Activated CD4-positive, alpha-beta memory T cell treated with anti-CD3 and anti-CD28 coated beads for 36 hours (primary cell): ENCODE measurements around the gene CD274. TPM values are rescaled to one million over a fixed set of nuclear protein-coding genes. Genes with fewer than 3 reads are reported as not detected.
"Not testable (repeated sequence)": the region's sequence is repeated elsewhere in the genome, so short reads cannot be mapped to it uniquely, and the experiment has no call there.

ENCODE experiments used
- CTCF ChIA-PET: fragments of 350-600 bp; sonication (Branson Sonifier 250); formaldehyde crosslinking; loops from one replicate; lab custom pipeline; 2021; ENCODE audit warnings: antibody characterized with exemption, inconsistent platforms; lab: Charles Lee
- POLR2A ChIA-PET: fragments of 350-600 bp; sonication (Branson Sonifier 250); formaldehyde crosslinking; loops from one replicate; lab custom pipeline; 2021; ENCODE audit warnings: antibody characterized with exemption; lab: Charles Lee
- DNase-seq: peaks from one replicate; pipeline ENCODE4 v3.0.0-alpha.2; 2020
- H3K27ac Mint-ChIP-seq: one replicate; pipeline ENCODE4 v1.8.0; 2021; ENCODE audit warnings: mixed read lengths
- H3K27me3 Mint-ChIP-seq: one replicate; pipeline ENCODE4 v1.8.0; 2021; ENCODE audit warnings: mixed read lengths
- H3K36me3 Mint-ChIP-seq: one replicate; pipeline ENCODE4 v1.8.0; 2021; ENCODE audit warnings: mixed read lengths
- H3K4me1 Mint-ChIP-seq: one replicate; pipeline ENCODE4 v1.8.0; 2021; ENCODE audit warnings: low read depth, mixed read lengths
- H3K4me3 Mint-ChIP-seq: one replicate; pipeline ENCODE4 v1.8.0; 2021; ENCODE audit warnings: mild to moderate bottlenecking, mixed read lengths
- H3K9me3 Mint-ChIP-seq: one replicate; pipeline ENCODE4 v1.8.0; 2021; ENCODE audit warnings: mixed read lengths
- intact Hi-C: fragments of 100-400 bp; cut with micrococcal nuclease; formaldehyde crosslinking; loops from one replicate; pipeline ENCODE4 v1.15.1; 2023
- total RNA-seq, 2 experiments: library from RNA; stranded (reverse); gene quantifications; one replicate each; pipeline ENCODE4 v1.2.3, GENCODE V29; 2021

CD274 gene
- total RNA-seq, 2 experiments from 2014 or later, result 28.3 to 32.4 TPM

DNA sequence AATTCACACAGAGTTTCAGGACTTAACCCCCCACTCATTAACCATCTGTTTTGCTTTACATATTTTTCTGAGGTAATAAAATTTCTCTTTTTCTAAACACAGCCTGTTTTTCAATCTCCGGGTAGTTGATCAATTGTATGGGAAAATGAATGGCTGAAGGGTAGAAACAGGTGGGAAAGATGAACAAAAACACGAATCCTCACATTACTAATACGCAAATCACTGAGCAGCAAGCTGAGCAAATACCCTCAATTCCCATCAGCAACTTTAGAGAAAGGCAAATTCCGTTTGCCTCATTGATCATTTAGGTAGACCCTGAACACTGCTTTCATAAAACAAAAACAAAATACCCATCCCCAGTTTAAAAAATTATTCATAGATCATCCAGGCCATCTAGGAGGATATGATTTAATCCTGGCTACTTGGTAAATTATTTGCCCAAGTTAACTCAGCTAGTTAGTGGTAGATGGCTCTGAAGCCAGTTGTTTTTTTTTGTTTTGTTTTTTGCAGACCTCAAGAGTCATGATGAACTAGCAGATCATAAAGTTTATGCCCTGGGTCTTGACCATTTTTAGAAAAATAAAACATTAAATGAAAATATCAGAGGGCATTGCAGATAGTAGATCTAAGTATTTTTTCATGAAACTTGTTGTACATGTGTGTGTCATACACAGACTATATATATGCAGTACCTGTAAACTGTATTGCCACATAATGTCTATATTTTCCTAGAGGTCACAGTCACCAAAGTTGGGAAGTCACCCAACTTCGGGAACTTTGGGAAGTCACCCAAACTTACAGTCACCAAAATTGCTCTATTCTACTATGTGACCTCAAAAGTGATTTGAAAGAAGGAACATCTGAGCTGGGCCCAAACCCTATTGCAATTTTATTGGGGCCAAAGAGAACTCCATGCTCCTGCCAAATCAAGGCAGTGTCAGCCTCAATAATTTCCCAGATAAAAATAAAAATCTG lies 1.6 kb upstream of the CD274 start:
- no peaks in the 10 kb centered on the region for H3K9me3 Mint-ChIP-seq

DNA sequence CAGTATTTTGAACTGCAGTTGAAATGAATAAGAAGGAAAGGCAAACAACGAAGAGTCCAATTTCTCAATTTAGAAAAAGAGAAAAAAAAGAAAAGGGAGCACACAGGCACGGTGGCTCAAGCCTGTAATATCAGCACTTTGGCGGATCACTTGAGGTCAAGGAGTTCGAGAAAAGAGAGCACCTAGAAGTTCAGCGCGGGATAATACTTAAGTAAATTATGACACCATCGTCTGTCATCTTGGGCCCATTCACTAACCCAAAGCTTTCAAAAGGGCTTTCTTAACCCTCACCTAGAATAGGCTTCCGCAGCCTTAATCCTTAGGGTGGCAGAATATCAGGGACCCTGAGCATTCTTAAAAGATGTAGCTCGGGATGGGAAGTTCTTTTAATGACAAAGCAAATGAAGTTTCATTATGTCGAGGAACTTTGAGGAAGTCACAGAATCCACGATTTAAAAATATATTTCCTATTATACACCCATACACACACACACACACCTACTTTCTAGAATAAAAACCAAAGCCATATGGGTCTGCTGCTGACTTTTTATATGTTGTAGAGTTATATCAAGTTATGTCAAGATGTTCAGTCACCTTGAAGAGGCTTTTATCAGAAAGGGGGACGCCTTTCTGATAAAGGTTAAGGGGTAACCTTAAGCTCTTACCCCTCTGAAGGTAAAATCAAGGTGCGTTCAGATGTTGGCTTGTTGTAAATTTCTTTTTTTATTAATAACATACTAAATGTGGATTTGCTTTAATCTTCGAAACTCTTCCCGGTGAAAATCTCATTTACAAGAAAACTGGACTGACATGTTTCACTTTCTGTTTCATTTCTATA lies 602 bp upstream of the CD274 start:
- peak overlapping the region; percentile 90 for H3K27ac Mint-ChIP-seq
- H3K4me3 Mint-ChIP-seq, result peak overlapping the region; percentile 86
- ChIA-PET POLR2A (interaction anchor here (0.7 to 3.5 kb wide), 7 partner anchors 9 to 179 kb away, joined by 3 to 57 read pairs (median 11); partner anchors contain the start of genes PDCD1LG2, PLGRKT and RIC1), CTCF (interaction anchor here (0.6 to 4.6 kb wide), 22 partner anchors 10 to 657 kb away, joined by 3 to 64 read pairs (median 4); partner anchors contain the start of genes INSL6, JAK2, PDCD1LG2 and PLGRKT)
- DNase-seq, result no peak
- intact Hi-C loops, result loop anchor here (1.0 to 10.0 kb wide), 8 partner anchors 69 to 965 kb away; partner anchors contain the start of genes ERMP1, JAK2, RIC1 and UHRF2
- peaks cover 16% of the 10 kb centered on the region for H3K36me3 Mint-ChIP-seq
- H3K9me3 Mint-ChIP-seq, result no peaks in the 10 kb centered on the region
- H3K27me3 Mint-ChIP-seq, result no peaks in the 10 kb centered on the region
- H3K4me1 Mint-ChIP-seq, result peaks cover 57% of the 10 kb centered on the region

More for the DNA sequence above, 1.6 kb upstream of the CD274 start:
- intact Hi-C loops, result no loop called here
- Mint-ChIP-seq H3K27me3 (no peaks in the 10 kb centered on the region), H3K4me1 (peaks cover 51% of the 10 kb centered on the region), H3K27ac (peak overlapping the region; percentile 90), H3K4me3 (peak overlapping the region; percentile 86), H3K36me3 (peaks cover 15% of the 10 kb centered on the region)
- DNase-seq, result no peak
- POLR2A ChIA-PET, result interaction anchor here (1.5 to 3.5 kb wide), 4 partner anchors 10 to 180 kb away, joined by 4 to 57 read pairs (median 14); partner anchors contain the start of genes PLGRKT and RIC1
- CTCF ChIA-PET, result interaction anchor here (1.2 to 4.6 kb wide), 8 partner anchors 9 to 263 kb away, joined by 3 to 64 read pairs (median 12); partner anchors contain the start of genes INSL6, PLGRKT and RIC1

DNA sequence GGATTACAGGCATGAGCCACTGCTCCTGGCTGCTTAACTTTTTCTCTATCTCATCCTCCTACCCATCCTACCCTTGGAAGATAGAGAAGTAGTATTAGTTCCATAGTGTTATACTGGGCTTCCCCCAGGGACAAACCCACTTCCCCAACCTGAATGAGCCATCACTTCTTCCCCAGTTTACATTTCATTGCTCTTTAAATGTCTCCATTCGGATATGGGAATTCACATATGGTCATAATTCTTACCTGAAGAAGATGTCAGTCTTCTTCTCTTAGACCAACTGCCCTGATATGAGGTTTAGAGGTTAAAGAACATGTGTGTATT lies 1.9 kb downstream of the CD274 start:
- DNase-seq, result no peak
- H3K27ac Mint-ChIP-seq, result peak overlapping the region; percentile 90
- ChIA-PET POLR2A (interaction anchor here (0.6 kb wide), 1 partner anchor 16 kb away, joined by 3 read pairs; no protein-coding TSS in a partner anchor), CTCF (no interaction called here)
- peaks cover 35% of the 10 kb centered on the region for H3K36me3 Mint-ChIP-seq
- intact Hi-C loops, result loop anchor here (5.0 to 10.0 kb wide), 4 partner anchors 310 to 963 kb away; partner anchors contain the start of genes ERMP1 and UHRF2
- H3K4me1 Mint-ChIP-seq, result peaks cover 61% of the 10 kb centered on the region
- peak overlapping the region; percentile 86 for H3K4me3 Mint-ChIP-seq
- H3K27me3 Mint-ChIP-seq, result no peaks in the 10 kb centered on the region
- no peaks in the 10 kb centered on the region for H3K9me3 Mint-ChIP-seq

DNA sequence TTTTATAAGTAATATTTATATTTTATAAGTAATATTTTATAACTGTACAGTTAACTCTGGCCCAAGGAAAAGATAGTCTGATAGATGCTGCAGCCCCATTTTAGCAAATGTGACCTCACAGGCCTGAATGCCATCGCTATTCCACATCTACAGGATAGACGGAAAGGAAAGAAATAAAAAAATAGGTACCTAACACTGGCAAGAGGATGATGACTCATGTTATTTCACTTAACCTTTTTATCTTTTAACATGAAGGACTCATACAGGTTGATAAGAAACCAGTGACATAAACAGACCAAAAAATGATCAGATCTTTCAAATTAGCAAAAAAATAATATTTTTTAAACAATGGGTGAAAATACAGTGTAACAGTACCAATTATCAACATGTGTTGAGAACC lies 2.7 kb downstream of the CD274 start:
- H3K27me3 Mint-ChIP-seq, result no peaks in the 10 kb centered on the region
- H3K4me3 Mint-ChIP-seq, result peak overlapping the region; percentile 86
- H3K9me3 Mint-ChIP-seq, result no peaks in the 10 kb centered on the region
- peaks cover 42% of the 10 kb centered on the region for H3K36me3 Mint-ChIP-seq
- H3K4me1 Mint-ChIP-seq, result peaks cover 61% of the 10 kb centered on the region
- CTCF ChIA-PET, result no interaction called here
- POLR2A ChIA-PET, result no interaction called here
- intact Hi-C loops, result loop anchor here (5.0 to 10.0 kb wide), 4 partner anchors 309 to 962 kb away; partner anchors contain the start of genes ERMP1 and UHRF2
- H3K27ac Mint-ChIP-seq, result peak overlapping the region; percentile 90
- DNase-seq, result no peak

DNA sequence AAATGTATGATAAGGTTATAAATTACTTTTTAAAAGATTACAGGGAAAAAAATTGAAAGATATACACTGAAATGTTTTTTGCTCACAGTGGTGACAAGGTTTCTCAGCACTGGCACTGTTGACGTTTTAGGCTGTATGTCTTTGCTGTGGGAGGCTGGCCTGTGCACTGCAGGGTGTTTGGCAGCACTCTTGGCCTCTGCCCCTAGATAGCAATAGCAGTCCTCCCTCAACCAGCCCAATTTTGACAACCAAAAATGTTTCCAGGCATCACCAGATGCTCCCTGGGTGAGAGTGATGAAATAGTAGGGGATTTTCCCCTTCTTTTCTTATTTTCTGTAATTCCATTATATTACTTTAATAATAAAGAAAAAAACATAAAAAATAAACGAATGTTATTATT lies 3.3 kb downstream of the CD274 start:
- peak; percentile 59 for DNase-seq
- Mint-ChIP-seq H3K36me3 (peaks cover 49% of the 10 kb centered on the region), H3K4me1 (peaks cover 61% of the 10 kb centered on the region), H3K27me3 (no peaks in the 10 kb centered on the region), H3K27ac (peak overlapping the region; percentile 90), H3K9me3 (no peaks in the 10 kb centered on the region), H3K4me3 (peak overlapping the region; percentile 86)
- ChIA-PET CTCF (no interaction called here), POLR2A (no interaction called here)
- intact Hi-C loops, result loop anchor here (5.0 to 10.0 kb wide), 4 partner anchors 309 to 961 kb away; partner anchors contain the start of genes ERMP1 and UHRF2

DNA sequence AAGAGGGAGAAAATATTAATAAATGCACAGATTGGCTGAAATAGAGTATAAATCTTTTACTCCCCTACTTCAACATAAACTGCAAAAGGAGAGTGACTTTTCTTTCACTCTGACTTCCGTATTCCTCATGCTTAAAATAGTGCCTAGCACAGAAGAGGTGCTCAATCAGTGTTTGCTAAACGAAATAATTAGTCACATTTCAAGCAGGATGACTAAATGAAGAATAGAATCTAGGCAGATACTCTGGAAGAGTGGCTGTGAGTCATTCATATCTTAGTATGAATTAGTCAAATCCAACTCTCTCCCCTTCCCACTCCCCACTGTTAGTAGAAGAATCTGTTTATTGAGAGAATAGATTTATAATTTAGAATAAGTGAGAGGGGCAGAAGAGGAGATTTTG lies 4.8 kb downstream of the CD274 start:
- Mint-ChIP-seq H3K27ac (peak overlapping the region; percentile 69), H3K4me1 (peaks cover 68% of the 10 kb centered on the region), H3K27me3 (no peaks in the 10 kb centered on the region), H3K4me3 (peak overlapping the region; percentile 59), H3K9me3 (no peaks in the 10 kb centered on the region), H3K36me3 (peaks cover 63% of the 10 kb centered on the region)
- ChIA-PET CTCF (interaction anchor here (1.6 kb wide), 1 partner anchor 134 kb away, joined by 5 read pairs; no protein-coding TSS in a partner anchor), POLR2A (interaction anchor here (1.0 to 1.4 kb wide), 2 partner anchors 18 to 63 kb away, joined by 3 to 4 read pairs; partner anchors contain the start of gene PLGRKT)
- DNase-seq, result no peak
- intact Hi-C loops, result loop anchor here (1.0 to 10.0 kb wide), 8 partner anchors 38 to 960 kb away; partner anchors contain the start of genes PDCD1LG2 and UHRF2

DNA sequence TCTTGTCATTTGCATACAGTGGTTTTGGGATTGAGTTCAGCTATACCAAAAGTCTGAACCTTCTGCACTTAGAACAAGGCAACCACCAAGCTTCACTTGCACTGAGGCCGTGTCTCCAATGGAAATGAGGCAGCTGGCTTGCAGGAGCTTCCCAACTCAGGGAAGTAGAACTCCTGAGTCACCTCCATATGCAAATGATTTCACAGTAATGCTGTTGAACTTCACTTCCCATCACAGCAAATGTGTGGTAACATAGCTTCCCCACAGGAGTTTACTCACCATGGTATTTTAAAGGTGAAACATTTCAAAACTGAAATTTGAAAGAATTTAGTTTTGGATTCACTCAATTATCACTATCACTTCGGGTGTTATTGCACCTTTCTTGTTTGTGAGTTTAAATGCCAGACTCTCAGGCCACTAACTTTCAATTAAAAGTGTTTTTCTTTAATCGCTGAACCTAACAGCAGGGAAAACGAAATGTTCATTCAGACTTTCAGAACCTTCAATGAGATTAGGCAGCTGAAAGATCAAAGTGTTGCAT lies 9.0 kb downstream of the CD274 start:
- peaks cover 77% of the 10 kb centered on the region for H3K36me3 Mint-ChIP-seq
- H3K27ac Mint-ChIP-seq, result peak overlapping the region; percentile 87
- ChIA-PET CTCF (interaction anchor here (0.6 to 5.1 kb wide), 5 partner anchors 9 to 771 kb away, joined by 3 to 18 read pairs (median 5); partner anchors contain the start of gene CD274), POLR2A (interaction anchor here (0.8 to 2.6 kb wide), 14 partner anchors 10 to 168 kb away, joined by 3 to 17 read pairs (median 4); partner anchors contain the start of genes CD274, PDCD1LG2 and PLGRKT)
- H3K4me1 Mint-ChIP-seq, result peaks cover 73% of the 10 kb centered on the region
- peak overlapping the region; percentile 68 for H3K4me3 Mint-ChIP-seq
- peak; percentile 57 for DNase-seq
- H3K9me3 Mint-ChIP-seq, result no peaks in the 10 kb centered on the region
- H3K27me3 Mint-ChIP-seq, result no peaks in the 10 kb centered on the region
- intact Hi-C loops, result loop anchor here (1.0 to 10.0 kb wide), 10 partner anchors 8 to 955 kb away; partner anchors contain the start of genes PDCD1LG2, PLGRKT and UHRF2

DNA sequence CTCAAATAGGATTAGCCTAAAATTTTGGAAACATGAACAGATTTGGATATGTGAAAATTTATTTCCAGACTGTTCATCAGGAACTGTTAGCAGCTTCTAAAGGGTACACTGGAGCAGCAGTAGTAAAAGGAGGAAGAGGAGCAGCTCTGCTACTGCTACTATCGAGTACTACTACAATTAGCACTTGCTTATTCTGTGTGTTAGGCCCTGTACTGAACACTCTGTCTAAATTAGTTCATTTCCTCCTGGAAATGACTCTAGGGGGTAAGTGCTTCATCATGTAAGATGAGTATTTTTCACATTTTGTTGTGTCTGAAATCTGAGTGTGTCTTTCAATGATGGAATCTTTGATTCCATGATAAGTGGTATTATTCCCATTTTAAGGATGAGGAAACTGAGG lies 9.8 kb downstream of the CD274 start:
- Mint-ChIP-seq H3K4me1 (peaks cover 67% of the 10 kb centered on the region), H3K4me3 (peak overlapping the region; percentile 68), H3K27ac (peak overlapping the region; percentile 87), H3K27me3 (no peaks in the 10 kb centered on the region), H3K9me3 (no peaks in the 10 kb centered on the region), H3K36me3 (peaks cover 81% of the 10 kb centered on the region)
- no peak for DNase-seq
- intact Hi-C loops, result no loop called here
- POLR2A ChIA-PET, result interaction anchor here (1.0 to 2.6 kb wide), 6 partner anchors 22 to 123 kb away, joined by 3 to 9 read pairs (median 4); partner anchors contain the start of genes PDCD1LG2 and PLGRKT
- CTCF ChIA-PET, result interaction anchor here (0.9 to 5.1 kb wide), 4 partner anchors 10 to 140 kb away, joined by 3 to 18 read pairs (median 12); partner anchors contain the start of gene CD274

DNA sequence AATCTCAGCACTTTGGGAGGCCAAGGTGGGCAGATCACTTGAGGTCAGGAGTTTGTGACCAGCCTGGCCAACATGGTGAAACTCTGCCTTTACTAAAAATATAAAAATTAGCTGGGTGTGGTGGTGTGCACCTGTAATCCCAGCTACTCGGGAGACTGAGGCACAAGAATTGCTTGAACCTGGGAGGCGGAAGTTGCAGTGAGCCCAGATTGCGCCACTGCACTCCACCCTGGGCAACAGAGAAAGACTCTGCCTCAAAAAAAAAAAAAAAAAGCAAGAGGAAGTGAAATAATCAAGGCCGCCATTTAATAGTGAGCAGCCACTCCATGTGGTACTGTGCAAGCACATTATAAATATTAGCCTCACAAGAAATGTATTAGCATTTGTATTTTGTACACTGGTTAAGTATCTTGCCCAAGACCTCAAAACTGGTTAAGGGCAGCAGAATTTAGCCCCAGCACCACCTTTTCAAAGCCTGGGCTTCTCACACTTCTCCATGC lies 14.5 kb downstream of the CD274 start:
- Mint-ChIP-seq H3K4me1 (peaks cover 39% of the 10 kb centered on the region), H3K36me3 (peaks cover 79% of the 10 kb centered on the region)
- CTCF ChIA-PET, H3K9me3 Mint-ChIP-seq, H3K27ac Mint-ChIP-seq, H3K27me3 Mint-ChIP-seq, H3K4me3 Mint-ChIP-seq, DNase-seq, intact Hi-C loops: not testable (repeated sequence)
- POLR2A ChIA-PET, result interaction anchor here (1.0 to 1.4 kb wide), 2 partner anchors 16 to 136 kb away, joined by 3 to 4 read pairs; no protein-coding TSS in a partner anchor

DNA sequence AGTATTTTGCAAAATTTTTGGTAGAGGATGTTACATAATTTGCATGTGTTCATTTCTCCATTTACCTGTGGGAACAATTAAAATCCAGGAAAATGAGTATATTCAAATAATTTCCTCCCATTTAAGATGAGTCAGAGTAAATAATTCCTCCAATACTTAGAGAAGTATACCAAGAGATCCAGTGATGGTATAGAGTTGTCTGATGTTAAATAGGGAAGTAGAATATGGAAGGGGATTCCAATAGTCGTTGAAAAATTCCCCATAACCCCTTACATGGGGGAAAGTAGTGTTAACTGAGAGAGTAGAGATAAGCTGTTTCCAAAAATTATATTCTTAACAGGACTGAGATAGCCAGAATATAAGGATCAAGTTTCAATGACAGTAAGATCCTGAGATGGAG lies 15.7 kb downstream of the CD274 start:
- peaks cover 73% of the 10 kb centered on the region for H3K36me3 Mint-ChIP-seq
- H3K4me3 Mint-ChIP-seq, result no peak overlapping the region
- peaks cover 39% of the 10 kb centered on the region for H3K4me1 Mint-ChIP-seq
- DNase-seq, result no peak
- no peaks in the 10 kb centered on the region for H3K27me3 Mint-ChIP-seq
- intact Hi-C loops, result no loop called here
- H3K9me3 Mint-ChIP-seq, result no peaks in the 10 kb centered on the region
- no peak overlapping the region for H3K27ac Mint-ChIP-seq
- POLR2A ChIA-PET, result no interaction called here
- CTCF ChIA-PET, result interaction anchor here (1.0 to 1.6 kb wide), 2 partner anchors 134 to 142 kb away, joined by 3 read pairs; no protein-coding TSS in a partner anchor
